ENCODE measurements around the gene ADGRV1. TPM values are rescaled to one million over a fixed set of nuclear protein-coding genes. Genes with fewer than 3 reads are reported as not detected.

The ADGRV1 gene
- total RNA-seq, 1 donor from 2014 or later = 10.0 TPM

DNA sequence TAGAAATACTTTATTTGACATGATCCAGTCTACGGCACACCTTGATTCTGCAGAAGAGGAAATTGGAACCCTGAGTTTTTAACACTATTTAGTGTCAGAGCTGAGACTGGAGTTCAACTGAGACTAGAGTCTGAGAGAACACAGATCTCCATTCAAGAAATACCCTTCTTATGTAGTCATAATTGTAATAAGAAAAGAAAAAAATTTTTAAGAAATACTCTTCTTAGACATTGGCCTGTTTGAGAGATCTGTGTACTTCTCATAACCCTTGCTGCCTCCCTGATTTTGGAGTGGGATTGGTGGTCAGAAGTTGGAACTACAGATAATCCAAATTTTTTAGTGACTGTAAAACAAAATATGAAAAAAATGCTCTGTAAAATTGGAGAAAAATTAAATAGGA lies 571.2 kb downstream of the ADGRV1 start:
- H3K9me3 Mint-ChIP-seq (ENCODE audit: unreplicated experiment) = no peaks in the 10 kb centered on the region
- peaks cover 15% of the 10 kb centered on the region for H3K4me1 Mint-ChIP-seq (ENCODE audit: low read depth, unreplicated experiment)
- TF ChIP-seq EZH2 (IDR thresholded peaks at IDR 0.05; ENCODE audit: insufficient read depth, low read length) = no peak
- TF ChIP-seq, protein P1, sequence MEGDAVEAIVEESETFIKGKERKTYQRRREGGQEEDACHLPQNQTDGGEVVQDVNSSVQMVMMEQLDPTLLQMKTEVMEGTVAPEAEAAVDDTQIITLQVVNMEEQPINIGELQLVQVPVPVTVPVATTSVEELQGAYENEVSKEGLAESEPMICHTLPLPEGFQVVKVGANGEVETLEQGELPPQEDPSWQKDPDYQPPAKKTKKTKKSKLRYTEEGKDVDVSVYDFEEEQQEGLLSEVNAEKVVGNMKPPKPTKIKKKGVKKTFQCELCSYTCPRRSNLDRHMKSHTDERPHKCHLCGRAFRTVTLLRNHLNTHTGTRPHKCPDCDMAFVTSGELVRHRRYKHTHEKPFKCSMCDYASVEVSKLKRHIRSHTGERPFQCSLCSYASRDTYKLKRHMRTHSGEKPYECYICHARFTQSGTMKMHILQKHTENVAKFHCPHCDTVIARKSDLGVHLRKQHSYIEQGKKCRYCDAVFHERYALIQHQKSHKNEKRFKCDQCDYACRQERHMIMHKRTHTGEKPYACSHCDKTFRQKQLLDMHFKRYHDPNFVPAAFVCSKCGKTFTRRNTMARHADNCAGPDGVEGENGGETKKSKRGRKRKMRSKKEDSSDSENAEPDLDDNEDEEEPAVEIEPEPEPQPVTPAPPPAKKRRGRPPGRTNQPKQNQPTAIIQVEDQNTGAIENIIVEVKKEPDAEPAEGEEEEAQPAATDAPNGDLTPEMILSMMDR (IDR thresholded peaks at IDR 0.05; ENCODE audit: insufficient read depth, low read depth, low read length) = no peak
- H3K4me1 ChIP-seq (ENCODE audit: insufficient read depth, low read length) = peaks cover 21% of the 10 kb centered on the region
- H4K20me1 ChIP-seq (ENCODE audit: insufficient read depth, low read length) = no peaks in the 10 kb centered on the region
- H3K4me3 ChIP-seq (ENCODE audit: insufficient read depth, low read depth, low read length) = no peak overlapping the region
- no peaks in the 10 kb centered on the region for H3K36me3 ChIP-seq (ENCODE audit: insufficient read depth, low read length)
- H3K4me3 Mint-ChIP-seq (ENCODE audit: unreplicated experiment) = no peak overlapping the region
- no peaks in the 10 kb centered on the region for H3K36me3 Mint-ChIP-seq (ENCODE audit: low read depth, unreplicated experiment)
- no peak overlapping the region for H2AFZ ChIP-seq (ENCODE audit: low read depth, low read length)
- no peaks in the 10 kb centered on the region for H3K9me3 ChIP-seq (ENCODE audit: insufficient read depth, low read depth, low read length)
- no peaks in the 10 kb centered on the region for H3K27me3 Mint-ChIP-seq (ENCODE audit: low read depth, unreplicated experiment)
- no peak overlapping the region for H3K9ac ChIP-seq (ENCODE audit: low read length)
- no peaks in the 10 kb centered on the region for H3K27me3 ChIP-seq (ENCODE audit: insufficient read depth, low read length)
- no peaks in the 10 kb centered on the region for H3K79me2 ChIP-seq (ENCODE audit: insufficient read depth, low read length)
- no peak overlapping the region for H3K27ac ChIP-seq (ENCODE audit: low read depth, low read length)
- no peak for DNase-seq (ENCODE audit: low read depth)
- no peak overlapping the region for H3K4me2 ChIP-seq (ENCODE audit: low read length)
- no peak overlapping the region for H3K27ac Mint-ChIP-seq (ENCODE audit: unreplicated experiment)
- FAIRE-seq = no peak

DNA sequence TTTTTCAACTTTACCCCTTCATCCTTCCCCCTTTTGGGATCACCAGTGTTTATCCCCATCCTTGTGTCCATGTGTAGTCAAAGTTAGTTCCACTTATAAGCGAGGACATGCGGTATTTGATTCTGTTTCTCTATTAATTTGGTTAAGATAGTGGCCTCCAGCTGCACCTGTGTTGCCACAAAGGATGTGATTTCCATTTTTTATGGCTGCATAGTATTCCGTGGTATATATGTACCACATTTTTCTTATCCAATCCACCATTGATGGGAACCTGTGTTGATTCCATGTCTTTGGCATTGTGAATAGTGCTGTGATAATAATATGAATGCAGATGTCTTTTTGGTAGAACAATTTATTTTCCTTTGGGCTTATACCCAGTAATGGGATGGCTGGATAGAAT lies 572.2 kb downstream of the ADGRV1 start:
- no peak overlapping the region for H2AFZ ChIP-seq (ENCODE audit: low read depth, low read length)
- TF ChIP-seq EZH2 (IDR thresholded peaks at IDR 0.05; ENCODE audit: insufficient read depth, low read length) = no peak
- TF ChIP-seq, protein P1 (IDR thresholded peaks at IDR 0.05; ENCODE audit: insufficient read depth, low read depth, low read length) = no peak
- no peaks in the 10 kb centered on the region for H3K9me3 Mint-ChIP-seq (ENCODE audit: unreplicated experiment)
- FAIRE-seq = no peak
- peaks cover 17% of the 10 kb centered on the region for H3K4me1 Mint-ChIP-seq (ENCODE audit: low read depth, unreplicated experiment)
- H3K36me3 Mint-ChIP-seq (ENCODE audit: low read depth, unreplicated experiment) = no peaks in the 10 kb centered on the region
- H3K9me3 ChIP-seq (ENCODE audit: insufficient read depth, low read depth, low read length) = no peaks in the 10 kb centered on the region
- peaks cover 24% of the 10 kb centered on the region for H3K4me1 ChIP-seq (ENCODE audit: insufficient read depth, low read length)
- no peak overlapping the region for H3K4me3 Mint-ChIP-seq (ENCODE audit: unreplicated experiment)
- no peak overlapping the region for H3K27ac Mint-ChIP-seq (ENCODE audit: unreplicated experiment)
- no peak overlapping the region for H3K27ac ChIP-seq (ENCODE audit: low read depth, low read length)
- H3K79me2 ChIP-seq (ENCODE audit: insufficient read depth, low read length) = no peaks in the 10 kb centered on the region
- no peak overlapping the region for H3K4me3 ChIP-seq (ENCODE audit: insufficient read depth, low read depth, low read length)
- H3K4me2 ChIP-seq (ENCODE audit: low read length) = no peak overlapping the region
- no peak for DNase-seq (ENCODE audit: low read depth)
- no peak overlapping the region for H3K9ac ChIP-seq (ENCODE audit: low read length)
- no peaks in the 10 kb centered on the region for H3K27me3 Mint-ChIP-seq (ENCODE audit: low read depth, unreplicated experiment)
- H3K36me3 ChIP-seq (ENCODE audit: insufficient read depth, low read length) = no peaks in the 10 kb centered on the region
- H3K27me3 ChIP-seq (ENCODE audit: insufficient read depth, low read length) = no peaks in the 10 kb centered on the region
- H4K20me1 ChIP-seq (ENCODE audit: insufficient read depth, low read length) = no peaks in the 10 kb centered on the region

DNA sequence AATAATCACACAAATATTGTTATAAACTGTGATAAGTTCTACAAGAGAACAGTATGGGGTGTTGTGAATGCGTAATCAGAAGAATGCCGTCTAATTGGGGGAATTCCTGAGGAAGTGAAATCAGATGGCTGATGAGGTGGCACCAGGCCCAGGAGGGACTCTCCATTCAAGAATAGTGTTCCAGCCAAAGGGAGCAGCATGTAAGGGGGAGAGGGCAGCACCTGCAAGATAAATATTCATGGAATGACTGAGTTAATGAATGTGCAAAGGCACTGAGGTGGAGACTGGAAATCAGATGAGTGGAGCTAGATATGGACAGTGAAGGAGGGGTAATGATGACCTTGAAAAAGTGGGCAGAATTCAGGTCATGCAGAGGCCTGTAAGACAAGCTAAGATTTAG lies 574.0 kb downstream of the ADGRV1 start:
- Mint-ChIP-seq H3K27me3 (ENCODE audit: low read depth, unreplicated experiment) (no peaks in the 10 kb centered on the region), H3K4me1 (ENCODE audit: low read depth, unreplicated experiment) (peaks cover 25% of the 10 kb centered on the region), H3K9me3 (ENCODE audit: unreplicated experiment) (no peaks in the 10 kb centered on the region), H3K36me3 (ENCODE audit: low read depth, unreplicated experiment) (no peaks in the 10 kb centered on the region), H3K4me3 (ENCODE audit: unreplicated experiment) (no peak overlapping the region), H3K27ac (ENCODE audit: unreplicated experiment) (no peak overlapping the region)
- Histone ChIP-seq H4K20me1 (ENCODE audit: insufficient read depth, low read length) (no peaks in the 10 kb centered on the region), H3K36me3 (ENCODE audit: insufficient read depth, low read length) (no peaks in the 10 kb centered on the region), H3K79me2 (ENCODE audit: insufficient read depth, low read length) (no peaks in the 10 kb centered on the region), H3K9me3 (ENCODE audit: insufficient read depth, low read depth, low read length) (no peaks in the 10 kb centered on the region), H3K4me3 (ENCODE audit: insufficient read depth, low read depth, low read length) (no peak overlapping the region), H2AFZ (ENCODE audit: low read depth, low read length) (no peak overlapping the region), H3K27me3 (ENCODE audit: insufficient read depth, low read length) (no peaks in the 10 kb centered on the region), H3K4me1 (ENCODE audit: insufficient read depth, low read length) (peaks cover 12% of the 10 kb centered on the region), H3K4me2 (ENCODE audit: low read length) (no peak overlapping the region), H3K9ac (ENCODE audit: low read length) (no peak overlapping the region), H3K27ac (ENCODE audit: low read depth, low read length) (no peak overlapping the region)
- TF ChIP-seq, protein P1 (IDR thresholded peaks at IDR 0.05; ENCODE audit: insufficient read depth, low read depth, low read length) = no peak
- TF ChIP-seq EZH2 (IDR thresholded peaks at IDR 0.05; ENCODE audit: insufficient read depth, low read length) = no peak
- FAIRE-seq = no peak
- DNase-seq (ENCODE audit: low read depth) = no peak
